Measurements from ENCODE around the gene OR2V1. TPM values are rescaled to one million over a fixed set of nuclear protein-coding genes. Genes with fewer than 3 reads are reported as not detected.

OR2V1 gene
- total and polyA plus RNA-seq, 2 donors (not counting 1 experiment from before 2014, with no cell fraction given): not detected

- no peak overlapping the region for H3K9ac ChIP-seq (ENCODE audit: low read length)
- ATAC-seq (ENCODE audit: low read depth) (no peak), DNase-seq (no peak)
- intact Hi-C loops (cut with micrococcal nuclease): no loop called here
- peaks cover 0 to 36% (median 15%) of the 10 kb centered on the region in 4 experiments for H3K27me3 ChIP-seq (replicated peaks in 1 of 4; ENCODE audit: control extremely low read depth in 1 of 4, control insufficient read depth in 3 of 4, insufficient read depth in 4 of 4, low read length in 3 of 4)
- no peak overlapping the region for H3K4me3 ChIP-seq (ENCODE audit: control extremely low read depth in 1 of 5, extremely low read depth in 1 of 5, insufficient read depth in 1 of 5, low read depth in 2 of 5, low read length in 4 of 5)
- H4K20me1 ChIP-seq (ENCODE audit: control insufficient read depth, insufficient read depth, low read length, poor library complexity, severe bottlenecking): no peaks in the 10 kb centered on the region
- H3K79me2 ChIP-seq (ENCODE audit: control insufficient read depth, insufficient read depth, low read length): no peaks in the 10 kb centered on the region
- Mint-ChIP-seq H3K27me3 (peaks cover 74% of the 10 kb centered on the region), H3K4me3 (no peak overlapping the region), H3K4me1 (no peaks in the 10 kb centered on the region), H3K27ac (no peak overlapping the region), H3K9me3 (ENCODE audit: insufficient read depth) (no peaks in the 10 kb centered on the region)
- no peak for TF ChIP-seq EZH2 (IDR thresholded peaks at IDR 0.05; ENCODE audit: borderline replicate concordance, insufficient read depth, low read depth, low read length, poor library complexity, severe bottlenecking)
- no peak for TF ChIP-seq CTCF (IDR thresholded peaks at IDR 0.05)
- ChIA-PET POLR2A (no interaction called here), CTCF (no interaction called here)
- 93% methylated on average over 4 of the region's 5 CpGs for WGBS (ENCODE audit: insufficient coverage)
- H3K27ac ChIP-seq (ENCODE audit: low read length in 2 of 2): no peak overlapping the region
- no peaks in the 10 kb centered on the region for H3K4me1 ChIP-seq (ENCODE audit: control insufficient read depth in 2 of 2, insufficient read depth in 2 of 2, low read length in 2 of 2)
- peaks cover 0 to 3% (median 0%) of the 10 kb centered on the region in 3 donors for H3K9me3 ChIP-seq (ENCODE audit: control extremely low read depth in 1 of 3, control insufficient read depth in 2 of 3, insufficient read depth in 1 of 3, low read length in 2 of 3)
- H2AFZ ChIP-seq (ENCODE audit: insufficient read depth, low read depth, low read length, poor library complexity, severe bottlenecking): no peak overlapping the region
- H3K4me2 ChIP-seq (replicated peaks; ENCODE audit: low read depth, low read length, poor library complexity, severe bottlenecking): no peak overlapping the region
- H3K36me3 ChIP-seq (replicated peaks in 1 of 2; ENCODE audit: control extremely low read depth in 1 of 2, control insufficient read depth in 1 of 2, extremely low read depth in 1 of 2, insufficient read depth in 2 of 2, low read length in 1 of 2): no peaks in the 10 kb centered on the region
Measured at GRCh38 chr5:181120761-181121160, 10.2 kb downstream of the OR2V1 start.

- Histone ChIP-seq H3K4me3 (ENCODE audit: control extremely low read depth in 1 of 5, extremely low read depth in 1 of 5, insufficient read depth in 1 of 5, low read depth in 2 of 5, low read length in 4 of 5) (no peak overlapping the region), H3K27me3 (replicated peaks in 1 of 4; ENCODE audit: control extremely low read depth in 1 of 4, control insufficient read depth in 3 of 4, insufficient read depth in 4 of 4, low read length in 3 of 4) (peaks cover 0 to 38% (median 17%) of the 10 kb centered on the region in 4 experiments), H3K4me1 (ENCODE audit: control insufficient read depth in 2 of 2, insufficient read depth in 2 of 2, low read length in 2 of 2) (peaks cover 1 to 2% of the 10 kb centered on the region in 2 donors), H3K9me3 (ENCODE audit: control extremely low read depth in 1 of 3, control insufficient read depth in 2 of 3, insufficient read depth in 1 of 3, low read length in 2 of 3) (peaks cover 0 to 3% (median 0%) of the 10 kb centered on the region in 3 donors), H4K20me1 (ENCODE audit: control insufficient read depth, insufficient read depth, low read length, poor library complexity, severe bottlenecking) (no peaks in the 10 kb centered on the region), H3K27ac (ENCODE audit: low read length in 2 of 2) (no peak overlapping the region), H3K9ac (ENCODE audit: low read length) (no peak overlapping the region), H2AFZ (ENCODE audit: insufficient read depth, low read depth, low read length, poor library complexity, severe bottlenecking) (no peak overlapping the region), H3K4me2 (replicated peaks; ENCODE audit: low read depth, low read length, poor library complexity, severe bottlenecking) (no peak overlapping the region), H3K36me3 (replicated peaks in 1 of 2; ENCODE audit: control extremely low read depth in 1 of 2, control insufficient read depth in 1 of 2, extremely low read depth in 1 of 2, insufficient read depth in 2 of 2, low read length in 1 of 2) (no peaks in the 10 kb centered on the region), H3K79me2 (ENCODE audit: control insufficient read depth, insufficient read depth, low read length) (no peaks in the 10 kb centered on the region)
- Mint-ChIP-seq H3K4me1 (peaks cover under 1% of the 10 kb centered on the region), H3K27me3 (peaks cover 75% of the 10 kb centered on the region), H3K27ac (no peak overlapping the region), H3K9me3 (ENCODE audit: insufficient read depth) (no peaks in the 10 kb centered on the region), H3K4me3 (no peak overlapping the region)
- ChIA-PET CTCF (no interaction called here), POLR2A (no interaction called here)
- intact Hi-C loops (cut with micrococcal nuclease): no loop called here
- no peak for DNase-seq
- ATAC-seq (ENCODE audit: low read depth): no peak
- 100% methylated on average over 1 of the region's 4 CpGs for WGBS (ENCODE audit: insufficient coverage)
- no peak for TF ChIP-seq EZH2 (IDR thresholded peaks at IDR 0.05; ENCODE audit: borderline replicate concordance, insufficient read depth, low read depth, low read length, poor library complexity, severe bottlenecking)
- TF ChIP-seq CTCF (IDR thresholded peaks at IDR 0.05): no peak
Measured at GRCh38 chr5:181120306-181120705, 10.7 kb downstream of the OR2V1 start.

Data from B cell (primary cell).